HG02884 (cell line): Measurements from ENCODE around the gene TAS2R10.

Source experiments
- ATAC-seq: cut with Tn5 transposase; IDR thresholded peaks from one replicate; pipeline ENCODE4 v1.9.1; 2021; ENCODE audit warnings: mild to moderate bottlenecking, moderate library complexity; ENCODE audit not compliant: unreplicated experiment

Gene TAS2R10

GRCh38 chr12:10783252-10783651 is 42.9 kb downstream of the TAS2R10 start:
- no peak for ATAC-seq

- no peak for ATAC-seq
Measured at GRCh38 chr12:10779103-10779502, 47.1 kb downstream of the TAS2R10 start.
